ENCODE measurements around the gene CBFA2T2.

The CBFA2T2 gene

GRCh38 chr20:33657704-33658095 lies 167.8 kb downstream of the CBFA2T2 start:
- no peak for TF ChIP-seq CTCF (IDR thresholded peaks at IDR 0.05; ENCODE audit: extremely low read depth, missing control alignments)
- DNase-seq (ENCODE audit: low spot score), result no peak

- no peak for TF ChIP-seq CTCF (IDR thresholded peaks at IDR 0.05; ENCODE audit: extremely low read depth, missing control alignments)
- no peak for DNase-seq (ENCODE audit: low spot score)
These were observed 168.6 kb downstream of the CBFA2T2 start for GRCh38 chr20:33658510-33658909.

- no peak for DNase-seq (ENCODE audit: low spot score)
- TF ChIP-seq CTCF (IDR thresholded peaks at IDR 0.05; ENCODE audit: extremely low read depth, missing control alignments), result no peak
These were observed 169.0 kb downstream of the CBFA2T2 start for GRCh38 chr20:33658929-33659328.

GRCh38 chr20:33659341-33660034 lies 169.6 kb downstream of the CBFA2T2 start:
- DNase-seq (ENCODE audit: low spot score), result no peak
- no peak for TF ChIP-seq CTCF (IDR thresholded peaks at IDR 0.05; ENCODE audit: extremely low read depth, missing control alignments)

GRCh38 chr20:33660035-33660684 lies 170.3 kb downstream of the CBFA2T2 start:
- DNase-seq (ENCODE audit: low spot score), result no peak
- TF ChIP-seq CTCF (IDR thresholded peaks at IDR 0.05; ENCODE audit: extremely low read depth, missing control alignments), result no peak

- no peak for DNase-seq (ENCODE audit: low spot score)
- TF ChIP-seq CTCF (IDR thresholded peaks at IDR 0.05; ENCODE audit: extremely low read depth, missing control alignments), result no peak
These were observed 170.8 kb downstream of the CBFA2T2 start for GRCh38 chr20:33660685-33661058.

- TF ChIP-seq CTCF (IDR thresholded peaks at IDR 0.05; ENCODE audit: extremely low read depth, missing control alignments), result no peak
These were observed 172.3 kb downstream of the CBFA2T2 start, which contains the start of gene C20orf144 for GRCh38 chr20:33662172-33662571. Gene C20orf144 (plus strand): TSS chr20:33662327. CDS start chr20:33662346, 19 bp downstream.

More at GRCh38 chr20:33662172-33662571, 172.3 kb downstream of the CBFA2T2 start, which contains the start of gene C20orf144:
- DNase-seq (ENCODE audit: low spot score), result no peak

Measured in GM20000 (cell line).